ENCODE data around the gene FILIP1L. TPM values are rescaled to one million over a fixed set of nuclear protein-coding genes. Genes with fewer than 3 reads are reported as not detected.

Gene FILIP1L
- total and polyA plus RNA-seq, 2 donors (not counting 1 experiment from before 2014, with no cell fraction given) = 0.32 to 0.48 TPM

DNA sequence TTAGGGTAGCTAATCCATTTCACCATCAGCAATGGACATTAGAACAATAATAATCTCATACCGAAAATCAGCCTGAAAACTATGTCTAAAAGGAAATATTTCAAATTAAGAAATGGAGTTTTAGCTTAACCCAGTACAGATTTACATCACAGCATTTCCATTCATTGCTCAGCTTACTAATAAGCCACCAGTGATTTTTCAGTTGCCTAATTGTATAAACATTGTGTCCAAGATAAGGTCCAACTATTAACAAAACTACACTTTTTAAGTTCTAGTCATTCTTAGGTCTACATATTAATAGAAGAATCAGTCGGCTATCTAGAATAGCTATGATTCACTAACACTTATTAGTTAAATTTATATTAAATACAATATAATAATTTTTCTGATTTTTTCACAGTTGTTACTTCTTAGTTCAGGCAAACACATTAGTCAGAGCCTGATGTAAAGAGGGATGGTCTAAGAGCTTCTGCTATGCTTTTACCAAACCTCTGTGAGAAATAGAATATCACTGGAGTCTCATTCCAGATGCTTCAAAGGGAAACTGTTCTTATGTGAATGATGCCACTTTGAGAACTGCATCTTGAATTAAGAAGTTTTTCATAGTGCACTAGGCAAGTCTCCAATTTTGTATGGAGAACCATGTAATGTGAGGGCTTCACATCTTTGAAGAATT is 222.6 kb downstream of the FILIP1L start:
- no CpG with 5 or more reads among the region's 2 CpGs for WGBS (ENCODE audit: insufficient coverage)
- H3K9ac ChIP-seq (ENCODE audit: low read length) = no peak overlapping the region
- DNase-seq (no peak), ATAC-seq (ENCODE audit: low read depth) (no peak)
- intact Hi-C loops (cut with micrococcal nuclease) = no loop called here
- no peaks in the 10 kb centered on the region for H3K27me3 ChIP-seq (replicated peaks in 1 of 4; ENCODE audit: control extremely low read depth in 1 of 4, control insufficient read depth in 3 of 4, insufficient read depth in 4 of 4, low read length in 3 of 4)
- H3K4me2 ChIP-seq (replicated peaks; ENCODE audit: low read depth, low read length, poor library complexity, severe bottlenecking) = no peak overlapping the region
- POLR2A ChIA-PET = interaction anchor here (0.7 kb wide), 1 partner anchor 179 kb away, joined by 3 read pairs; no protein-coding TSS in a partner anchor
- H3K27ac Mint-ChIP-seq = no peak overlapping the region
- no peaks in the 10 kb centered on the region for H3K9me3 ChIP-seq (ENCODE audit: control extremely low read depth in 1 of 3, control insufficient read depth in 2 of 3, insufficient read depth in 1 of 3, low read length in 2 of 3)
- H3K79me2 ChIP-seq (ENCODE audit: control insufficient read depth, insufficient read depth, low read length) = peaks cover 2% of the 10 kb centered on the region
- peaks cover 18% of the 10 kb centered on the region for H3K4me1 Mint-ChIP-seq
- no peaks in the 10 kb centered on the region for H3K36me3 ChIP-seq (replicated peaks in 1 of 2; ENCODE audit: control extremely low read depth in 1 of 2, control insufficient read depth in 1 of 2, extremely low read depth in 1 of 2, insufficient read depth in 2 of 2, low read length in 1 of 2)
- CTCF ChIA-PET = no interaction called here
- H3K4me1 ChIP-seq (ENCODE audit: control insufficient read depth in 2 of 2, insufficient read depth in 2 of 2, low read length in 2 of 2) = peaks cover 17 to 21% of the 10 kb centered on the region in 2 donors
- H4K20me1 ChIP-seq (ENCODE audit: control insufficient read depth, insufficient read depth, low read length, poor library complexity, severe bottlenecking) = no peaks in the 10 kb centered on the region
- H3K4me3 ChIP-seq (ENCODE audit: control extremely low read depth in 1 of 5, extremely low read depth in 1 of 5, insufficient read depth in 1 of 5, low read depth in 2 of 5, low read length in 4 of 5) = no peak overlapping the region
- no peaks in the 10 kb centered on the region for H3K9me3 Mint-ChIP-seq (ENCODE audit: insufficient read depth)
- no peak overlapping the region for H3K27ac ChIP-seq (ENCODE audit: low read length in 2 of 2)
- H2AFZ ChIP-seq (ENCODE audit: insufficient read depth, low read depth, low read length, poor library complexity, severe bottlenecking) = no peak overlapping the region
- no peaks in the 10 kb centered on the region for H3K27me3 Mint-ChIP-seq
- TF ChIP-seq EZH2 (IDR thresholded peaks at IDR 0.05; ENCODE audit: borderline replicate concordance, insufficient read depth, low read depth, low read length, poor library complexity, severe bottlenecking) = no peak
- TF ChIP-seq, protein P1, sequence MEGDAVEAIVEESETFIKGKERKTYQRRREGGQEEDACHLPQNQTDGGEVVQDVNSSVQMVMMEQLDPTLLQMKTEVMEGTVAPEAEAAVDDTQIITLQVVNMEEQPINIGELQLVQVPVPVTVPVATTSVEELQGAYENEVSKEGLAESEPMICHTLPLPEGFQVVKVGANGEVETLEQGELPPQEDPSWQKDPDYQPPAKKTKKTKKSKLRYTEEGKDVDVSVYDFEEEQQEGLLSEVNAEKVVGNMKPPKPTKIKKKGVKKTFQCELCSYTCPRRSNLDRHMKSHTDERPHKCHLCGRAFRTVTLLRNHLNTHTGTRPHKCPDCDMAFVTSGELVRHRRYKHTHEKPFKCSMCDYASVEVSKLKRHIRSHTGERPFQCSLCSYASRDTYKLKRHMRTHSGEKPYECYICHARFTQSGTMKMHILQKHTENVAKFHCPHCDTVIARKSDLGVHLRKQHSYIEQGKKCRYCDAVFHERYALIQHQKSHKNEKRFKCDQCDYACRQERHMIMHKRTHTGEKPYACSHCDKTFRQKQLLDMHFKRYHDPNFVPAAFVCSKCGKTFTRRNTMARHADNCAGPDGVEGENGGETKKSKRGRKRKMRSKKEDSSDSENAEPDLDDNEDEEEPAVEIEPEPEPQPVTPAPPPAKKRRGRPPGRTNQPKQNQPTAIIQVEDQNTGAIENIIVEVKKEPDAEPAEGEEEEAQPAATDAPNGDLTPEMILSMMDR (IDR thresholded peaks at IDR 0.05) = no peak
- no peak overlapping the region for H3K4me3 Mint-ChIP-seq

DNA sequence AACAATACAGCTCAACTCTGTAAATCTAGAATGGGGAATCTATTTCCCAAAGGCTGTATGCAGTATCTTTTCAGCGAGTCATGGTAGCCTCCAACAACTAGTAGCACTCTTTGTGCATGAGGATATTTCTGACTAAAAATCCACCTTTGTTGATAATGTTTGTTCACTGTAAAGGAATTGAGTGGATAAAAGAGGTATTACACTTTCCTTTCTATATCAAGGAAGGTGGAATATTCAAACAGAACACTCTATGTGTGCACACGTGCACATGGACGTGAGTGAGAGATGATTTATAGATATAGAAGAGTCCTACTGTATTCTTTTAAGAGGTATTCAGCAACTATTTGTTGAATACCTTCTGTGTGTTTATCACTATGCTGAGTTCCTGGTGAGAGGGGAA is 228.4 kb downstream of the FILIP1L start:
- DNase-seq (no peak), ATAC-seq (ENCODE audit: low read depth) (no peak)
- H3K9me3 Mint-ChIP-seq (ENCODE audit: insufficient read depth) = no peaks in the 10 kb centered on the region
- ChIA-PET CTCF (no interaction called here), POLR2A (no interaction called here)
- no peak overlapping the region for H3K4me3 ChIP-seq (ENCODE audit: control extremely low read depth in 1 of 5, extremely low read depth in 1 of 5, insufficient read depth in 1 of 5, low read depth in 2 of 5, low read length in 4 of 5)
- no peak overlapping the region for H3K4me3 Mint-ChIP-seq
- H3K27ac Mint-ChIP-seq = no peak overlapping the region
- intact Hi-C loops (cut with micrococcal nuclease) = no loop called here
- TF ChIP-seq, protein P1 (IDR thresholded peaks at IDR 0.05) = no peak
- no peak for TF ChIP-seq EZH2 (IDR thresholded peaks at IDR 0.05; ENCODE audit: borderline replicate concordance, insufficient read depth, low read depth, low read length, poor library complexity, severe bottlenecking)
- no peak overlapping the region for H3K4me2 ChIP-seq (replicated peaks; ENCODE audit: low read depth, low read length, poor library complexity, severe bottlenecking)
- H3K9ac ChIP-seq (ENCODE audit: low read length) = no peak overlapping the region
- WGBS (ENCODE audit: insufficient coverage) = no CpG with 5 or more reads among the region's 3 CpGs
- no peaks in the 10 kb centered on the region for H3K27me3 Mint-ChIP-seq
- no peaks in the 10 kb centered on the region for H3K9me3 ChIP-seq (ENCODE audit: control extremely low read depth in 1 of 3, control insufficient read depth in 2 of 3, insufficient read depth in 1 of 3, low read length in 2 of 3)
- H2AFZ ChIP-seq (ENCODE audit: insufficient read depth, low read depth, low read length, poor library complexity, severe bottlenecking) = no peak overlapping the region
- H3K4me1 Mint-ChIP-seq = no peaks in the 10 kb centered on the region
- H3K36me3 ChIP-seq (replicated peaks in 1 of 2; ENCODE audit: control extremely low read depth in 1 of 2, control insufficient read depth in 1 of 2, extremely low read depth in 1 of 2, insufficient read depth in 2 of 2, low read length in 1 of 2) = no peaks in the 10 kb centered on the region
- H3K4me1 ChIP-seq (ENCODE audit: control insufficient read depth in 2 of 2, insufficient read depth in 2 of 2, low read length in 2 of 2) = no peaks in the 10 kb centered on the region
- H3K79me2 ChIP-seq (ENCODE audit: control insufficient read depth, insufficient read depth, low read length) = no peaks in the 10 kb centered on the region
- no peak overlapping the region for H3K27ac ChIP-seq (ENCODE audit: low read length in 2 of 2)
- no peaks in the 10 kb centered on the region for H3K27me3 ChIP-seq (replicated peaks in 1 of 4; ENCODE audit: control extremely low read depth in 1 of 4, control insufficient read depth in 3 of 4, insufficient read depth in 4 of 4, low read length in 3 of 4)
- H4K20me1 ChIP-seq (ENCODE audit: control insufficient read depth, insufficient read depth, low read length, poor library complexity, severe bottlenecking) = no peaks in the 10 kb centered on the region

Measured in B cell (primary cell).